Cardiac septum (tissue), 1 donor: ENCODE results near the gene FAM20A. TPM values are rescaled to one million over a fixed set of nuclear protein-coding genes. Genes with fewer than 3 reads are reported as not detected.
"Not testable (repeated sequence)": the region's sequence is repeated elsewhere in the genome, so short reads cannot be mapped to it uniquely, and the experiment has no call there.

Experiments used
- DNase-seq: peaks from one replicate; pipeline ENCODE4 v3.0.0-alpha.2; 2020; ENCODE audit warnings: low spot score
- intact Hi-C: fragments of 100-400 bp; cut with DNase I; formaldehyde crosslinking; loops from one replicate; pipeline ENCODE4 v1.14.0; 2022
- total RNA-seq: library from RNA; stranded (reverse); fragmentation: NEBNext Ultra II Directional; extraction: Animal tissue kit (Norgen Biotek cat#: 25700); gene quantifications from one replicate; pipeline ENCODE4 v1.2.1, GENCODE V29; 2021
- donor health status: DM: no; HTN: no; CAD: no.

Gene FAM20A
- total RNA-seq, 1 donor from 2014 or later = 14.7 TPM

DNA sequence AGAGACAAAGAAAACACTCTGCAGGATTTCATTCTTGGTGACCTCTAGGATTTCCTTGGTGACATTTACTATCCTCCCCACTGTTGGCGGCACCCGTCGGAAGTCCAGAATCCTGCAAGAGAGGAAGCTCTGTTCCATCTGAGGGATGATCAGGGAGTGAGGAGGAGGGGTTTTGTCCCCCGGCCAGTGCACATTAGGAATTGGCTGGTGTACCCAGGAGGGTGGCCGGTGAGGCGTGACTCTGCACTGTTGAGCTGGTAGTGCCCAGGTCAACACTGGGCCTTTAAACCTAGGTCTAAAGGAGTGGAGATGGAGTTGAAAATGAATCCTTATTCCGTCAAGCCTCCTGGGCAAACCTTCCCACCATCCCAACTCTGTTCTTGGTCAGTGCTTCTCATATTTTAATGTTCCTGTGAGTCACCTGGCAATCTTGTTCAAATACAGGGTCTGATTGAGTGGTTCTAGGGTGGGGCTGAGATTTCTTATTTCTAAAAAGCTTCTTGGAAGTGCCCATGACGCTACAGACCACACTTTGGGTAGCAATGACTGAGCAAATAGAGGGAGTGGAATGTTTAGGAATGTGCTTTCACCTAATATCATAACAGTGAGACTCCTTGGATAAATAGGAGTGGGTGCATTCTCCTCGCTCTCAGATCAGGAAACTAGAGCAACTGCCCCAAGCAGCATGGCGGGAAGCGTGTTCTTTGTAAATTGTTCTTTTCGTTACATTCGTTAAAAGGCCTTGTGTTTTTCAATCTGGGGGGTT is 58.3 kb downstream of the FAM20A start:
- no peak for DNase-seq
- intact Hi-C loops = no loop called here

DNA sequence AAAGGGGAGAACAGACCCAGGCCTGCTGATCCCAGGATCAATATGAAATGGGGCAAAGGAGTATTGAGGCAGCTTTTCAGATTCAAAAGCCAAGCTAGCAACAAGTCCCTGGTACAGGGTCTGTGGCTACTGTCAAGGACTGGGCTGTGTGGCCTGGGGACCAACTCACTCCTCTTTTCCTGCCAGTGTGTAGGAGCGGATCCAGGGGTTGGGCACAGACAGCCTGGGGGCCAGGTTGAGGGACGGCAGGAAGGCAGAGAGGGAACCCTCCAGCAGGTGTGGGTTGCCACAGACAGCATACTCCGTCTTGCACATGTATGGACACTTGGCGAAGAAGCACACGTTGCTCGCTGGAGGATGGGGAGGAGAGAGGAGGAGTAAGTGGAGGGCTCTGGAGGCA is 59.4 kb downstream of the FAM20A start:
- no peak for DNase-seq
- intact Hi-C loops = no loop called here

DNA sequence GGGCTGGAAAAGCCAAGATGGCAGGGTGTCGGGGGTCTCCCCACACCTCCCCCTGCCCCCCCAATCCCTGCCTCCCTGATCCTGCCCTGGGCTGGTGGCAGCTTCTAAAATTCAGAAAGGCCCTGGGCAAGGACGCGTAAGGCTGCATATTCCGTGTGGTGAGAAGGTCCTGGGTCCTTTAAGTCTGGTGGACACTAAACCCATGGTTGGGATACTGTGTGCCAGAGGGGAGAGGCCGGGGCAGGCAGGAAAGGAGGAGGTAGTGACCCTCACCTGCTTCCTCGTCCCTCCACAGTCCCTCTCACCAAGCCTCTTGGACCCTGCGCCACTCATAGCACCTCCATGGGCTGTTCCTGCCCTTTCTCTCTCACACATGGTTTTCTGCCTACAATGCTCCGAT is 60.2 kb downstream of the FAM20A start:
- no peak for DNase-seq

DNA sequence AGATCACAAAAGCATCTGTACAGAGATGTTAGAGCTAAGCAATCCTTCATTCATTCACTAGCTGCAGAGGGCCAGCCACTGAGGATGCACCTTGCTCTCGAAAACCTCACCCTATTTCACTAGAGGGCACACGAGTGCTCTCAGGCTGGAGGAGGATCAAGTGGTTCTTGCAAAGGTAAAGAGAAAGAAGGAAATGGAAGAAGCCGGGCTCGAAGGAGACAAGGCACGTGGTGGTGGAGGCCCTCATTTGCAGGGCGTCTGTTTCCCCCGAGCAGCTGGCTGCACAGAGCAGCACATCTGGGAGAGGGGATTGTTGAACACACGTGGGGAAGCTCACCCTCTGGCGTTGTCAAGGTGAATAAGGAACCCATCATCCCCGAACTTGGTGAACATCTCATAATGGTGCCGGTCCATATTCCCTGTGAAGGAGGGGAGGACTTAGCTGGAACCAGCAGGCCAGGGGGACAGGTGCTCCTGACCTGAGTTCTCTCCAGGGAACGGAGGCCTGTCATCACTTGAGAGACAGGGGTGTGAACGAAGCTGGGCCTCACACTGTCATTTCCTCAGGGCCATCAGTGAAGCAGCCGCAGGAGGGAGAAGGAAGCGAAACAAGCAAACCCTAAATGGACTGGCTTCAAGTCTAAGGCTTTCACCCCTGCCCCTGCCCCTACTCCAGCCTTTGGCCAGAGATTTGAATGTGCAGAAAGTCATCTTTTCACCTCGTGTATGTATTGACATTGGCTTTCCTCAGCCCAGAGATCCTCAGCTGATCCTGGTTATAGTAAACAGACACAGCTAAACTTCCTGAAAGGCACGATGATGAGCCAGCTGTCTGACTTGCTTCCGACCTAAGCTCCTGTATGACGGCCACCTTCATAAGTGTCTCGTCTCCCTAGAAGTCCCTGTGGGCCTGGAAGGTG is 61.4 kb downstream of the FAM20A start:
- DNase-seq = no peak
- intact Hi-C loops = loop anchor here (5.0 to 10.0 kb wide), 2 partner anchors 62 to 225 kb away; partner anchors contain the start of gene FAM20A

More for the DNA sequence above, 60.2 kb downstream of the FAM20A start:
- intact Hi-C loops = no loop called here

DNA sequence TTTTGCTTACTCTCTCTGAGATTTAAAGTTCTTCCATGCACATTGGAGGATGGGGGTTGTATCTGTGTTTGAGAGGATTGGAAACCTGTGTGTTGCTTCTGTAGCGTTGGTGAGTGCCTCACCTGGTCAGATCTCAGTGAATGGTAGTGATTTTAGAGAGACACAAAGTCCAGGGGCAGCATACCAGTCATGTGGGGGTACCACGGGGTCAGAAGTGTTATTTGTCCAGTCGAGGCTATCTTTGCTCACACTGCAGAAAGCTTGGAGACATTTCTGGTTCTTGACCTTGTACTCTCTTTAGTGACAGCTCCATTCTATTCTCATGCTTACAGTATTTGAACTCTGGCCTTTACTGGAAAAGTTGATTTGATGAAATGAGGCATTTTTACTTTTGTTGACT is 65.2 kb downstream of the FAM20A start:
- DNase-seq = no peak
- intact Hi-C loops = loop anchor here (5.0 to 10.0 kb wide), 2 partner anchors 66 to 229 kb away; partner anchors contain the start of gene FAM20A

DNA sequence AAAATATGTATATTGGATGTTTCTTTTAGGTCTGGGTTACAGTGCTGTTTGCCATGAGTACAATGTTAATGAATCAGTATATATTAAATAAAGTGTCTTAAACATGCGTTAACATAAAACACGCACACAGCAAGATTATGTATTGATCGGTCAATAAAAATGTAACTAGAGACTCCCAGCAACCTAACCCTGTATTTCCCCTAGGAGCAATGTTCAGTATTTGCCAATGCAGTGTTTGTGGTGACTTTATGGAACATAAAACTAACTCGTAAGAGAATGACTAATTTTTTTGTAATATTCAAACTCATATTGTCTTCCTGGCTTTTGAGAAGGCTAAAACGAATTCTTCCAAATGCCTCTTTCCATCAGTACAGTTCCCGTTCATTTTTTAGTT is 66.5 kb downstream of the FAM20A start:
- DNase-seq = no peak
- intact Hi-C loops = loop anchor here (5.0 to 10.0 kb wide), 2 partner anchors 68 to 230 kb away; partner anchors contain the start of gene FAM20A

DNA sequence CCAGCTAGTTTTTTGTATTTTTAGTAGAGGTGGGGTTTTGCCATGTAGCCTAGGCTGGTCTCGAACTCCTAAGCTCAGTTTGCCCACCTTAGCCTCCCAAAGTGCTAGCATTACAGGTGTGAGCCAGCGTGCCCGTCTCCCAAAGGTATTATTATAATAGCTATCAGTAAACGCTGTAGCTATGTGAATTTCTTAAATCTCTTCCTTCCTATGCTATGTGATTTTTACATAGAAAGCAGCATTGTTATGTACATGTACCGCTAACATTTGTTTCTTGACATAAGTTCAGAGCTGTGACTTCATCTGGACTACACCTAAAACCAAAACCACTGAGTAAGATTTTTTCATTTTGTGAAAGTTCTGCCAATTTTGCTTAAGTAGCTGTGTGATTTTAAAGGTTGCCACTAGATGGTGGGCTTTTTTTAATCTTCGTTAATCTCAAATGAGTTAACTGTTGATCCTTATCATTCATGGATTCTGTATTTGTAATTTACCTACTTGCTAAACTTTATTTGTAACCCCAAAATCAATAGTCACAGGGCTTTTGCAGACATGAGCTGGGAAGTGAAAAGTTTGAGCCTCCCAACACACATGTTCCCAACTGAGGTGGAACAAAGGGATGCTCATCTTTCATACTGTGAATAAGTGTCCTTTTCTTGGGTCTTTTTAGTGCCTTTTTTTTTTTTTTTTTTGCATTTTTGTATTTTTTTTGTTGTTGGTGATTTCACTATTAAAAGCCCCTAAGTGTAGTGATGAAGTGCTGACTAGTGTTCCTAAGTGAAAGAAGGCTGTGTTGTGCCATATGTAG is 67.1 kb downstream of the FAM20A start:
- intact Hi-C loops = loop anchor here (10.0 kb wide), 1 partner anchor 231 kb away; no protein-coding TSS in a partner anchor
- DNase-seq = no peak

DNA sequence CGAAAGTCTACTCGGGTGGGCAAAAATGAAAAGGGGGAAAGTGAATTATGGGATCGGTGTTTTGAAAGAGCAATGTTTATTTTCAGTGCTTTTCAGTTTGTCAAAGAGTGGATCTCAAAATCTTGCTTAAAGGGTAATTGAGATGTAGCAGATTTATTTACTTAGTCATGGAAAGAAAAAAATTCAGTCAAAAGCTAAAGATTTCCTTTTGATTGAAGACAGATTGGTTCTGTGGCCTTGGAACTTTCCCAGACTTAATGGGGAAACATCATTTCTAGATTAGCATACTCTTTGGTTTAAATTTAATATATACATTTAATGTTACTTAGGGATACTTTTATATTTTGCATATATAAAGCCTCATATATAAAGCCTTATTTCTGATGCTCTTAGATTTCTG is 68.3 kb downstream of the FAM20A start:
- DNase-seq = no peak
- intact Hi-C loops = loop anchor here (10.0 kb wide), 1 partner anchor 232 kb away; no protein-coding TSS in a partner anchor

DNA sequence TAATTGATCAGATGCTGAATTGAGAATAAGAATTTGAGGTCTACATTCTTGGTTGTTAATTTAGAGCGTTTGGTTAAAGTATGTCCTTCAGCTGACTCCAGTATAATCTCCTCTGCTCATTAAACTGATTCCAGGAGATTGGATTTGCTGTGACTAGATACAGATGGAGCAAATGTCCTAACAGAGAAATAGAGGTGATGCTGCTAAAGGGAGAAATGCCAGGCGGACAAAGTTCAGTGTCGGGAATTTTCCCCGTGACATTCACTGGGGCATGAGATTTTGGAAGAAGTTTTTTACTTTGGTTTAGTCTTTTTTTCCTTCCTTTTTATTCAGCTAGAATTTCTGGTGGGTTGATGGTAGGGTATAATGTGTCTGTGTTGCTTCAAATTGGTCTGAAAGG is 69.9 kb downstream of the FAM20A start:
- no peak for DNase-seq
- intact Hi-C loops = loop anchor here (10.0 kb wide), 1 partner anchor 234 kb away; no protein-coding TSS in a partner anchor

DNA sequence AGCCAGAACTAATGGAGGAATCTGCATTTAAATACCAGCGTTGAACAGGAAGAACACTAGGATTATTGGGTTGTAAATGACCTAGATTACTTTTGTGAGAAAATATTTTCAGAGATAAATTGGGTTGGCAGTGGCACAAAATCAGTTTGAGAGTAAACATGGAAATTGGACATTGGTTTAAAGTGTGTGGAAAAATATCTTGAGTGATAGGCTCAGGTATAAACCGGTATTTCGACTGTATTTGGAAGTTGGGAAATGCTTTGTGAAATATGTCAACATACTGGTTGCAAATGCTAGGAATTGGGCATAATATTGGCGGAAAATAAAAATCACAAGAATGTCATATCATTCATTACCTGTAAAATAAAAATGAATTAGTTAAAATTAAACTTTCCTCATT is 73.9 kb downstream of the FAM20A start:
- intact Hi-C loops = no loop called here
- DNase-seq = no peak

DNA sequence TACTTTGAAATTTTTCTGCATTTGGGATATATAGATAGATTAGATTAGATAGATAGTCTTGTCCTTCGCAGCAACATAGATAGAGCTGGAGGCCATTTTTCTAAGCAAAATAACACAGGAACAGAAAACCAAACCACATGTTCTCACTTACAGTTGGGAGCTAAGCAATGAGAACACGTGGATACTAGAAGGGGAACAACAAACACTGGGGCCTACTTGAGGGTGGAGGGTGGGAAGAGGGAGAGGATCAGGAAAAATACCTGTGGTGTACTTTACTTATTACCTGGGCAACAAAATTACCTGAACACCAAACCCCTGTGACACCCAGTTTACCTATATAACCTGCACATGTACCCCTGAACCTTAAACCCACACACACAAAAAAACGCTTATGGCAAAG is 74.6 kb downstream of the FAM20A start:
- no peak for DNase-seq
- intact Hi-C loops = no loop called here

DNA sequence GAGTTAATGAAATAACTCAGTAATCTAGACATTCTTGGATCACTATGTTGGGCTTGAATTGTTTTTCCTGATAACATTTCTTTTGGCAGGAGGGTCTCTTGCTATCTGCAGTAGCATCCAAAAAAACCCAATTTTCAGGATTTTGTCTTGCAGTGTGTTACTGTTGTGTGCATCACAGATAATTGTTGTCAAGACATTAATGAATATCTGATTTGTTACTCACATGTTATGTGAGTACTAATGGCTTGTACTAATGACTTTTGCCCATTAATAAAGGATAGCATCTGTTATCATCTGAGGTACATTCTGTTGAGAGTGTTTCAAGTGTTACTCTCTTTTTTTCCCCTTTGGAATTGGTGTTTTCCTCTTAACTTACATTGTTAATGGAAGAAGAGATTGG is 78.9 kb downstream of the FAM20A start:
- intact Hi-C loops = no loop called here
- DNase-seq = no peak

DNA sequence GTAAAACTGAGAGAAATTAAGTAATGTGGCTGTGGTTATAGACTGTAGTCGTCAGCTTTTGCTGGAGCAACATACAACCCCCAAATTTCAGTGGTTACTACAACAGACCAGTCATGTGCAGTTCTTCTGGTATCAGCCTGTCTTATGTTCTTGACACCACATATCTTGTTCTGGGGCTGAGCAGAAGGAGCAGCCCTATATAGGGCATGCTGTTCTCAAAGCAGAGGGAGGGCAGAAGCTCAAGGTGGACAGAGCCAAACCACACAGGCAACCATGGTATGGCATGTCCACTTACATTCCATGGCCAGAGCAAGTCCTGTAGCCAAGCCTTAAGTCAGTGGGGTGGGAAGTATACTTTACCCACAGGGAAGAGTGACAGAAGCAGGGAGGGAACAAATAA is 81.3 kb downstream of the FAM20A start:
- DNase-seq = no peak
- intact Hi-C loops = no loop called here

DNA sequence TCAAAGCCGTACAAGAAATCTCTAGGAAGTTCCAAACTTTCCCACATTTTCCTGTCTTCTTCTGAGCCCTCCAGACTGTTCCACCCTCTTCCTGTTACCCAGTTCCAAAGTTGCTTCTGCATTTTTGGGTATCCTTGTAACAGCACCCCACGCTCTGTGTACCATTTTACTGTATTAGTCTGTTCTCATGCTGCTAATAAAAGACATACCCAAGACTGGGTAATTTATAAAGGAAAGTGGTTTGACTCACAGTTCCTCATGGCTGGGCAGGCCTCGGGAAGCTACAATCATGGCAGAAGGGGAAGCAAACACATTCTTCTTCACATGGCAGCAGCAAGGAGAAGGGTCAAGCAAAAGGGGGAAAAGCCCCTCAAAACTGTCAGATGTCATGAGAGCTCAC is 82.1 kb downstream of the FAM20A start:
- intact Hi-C loops, DNase-seq: not testable (repeated sequence)

DNA sequence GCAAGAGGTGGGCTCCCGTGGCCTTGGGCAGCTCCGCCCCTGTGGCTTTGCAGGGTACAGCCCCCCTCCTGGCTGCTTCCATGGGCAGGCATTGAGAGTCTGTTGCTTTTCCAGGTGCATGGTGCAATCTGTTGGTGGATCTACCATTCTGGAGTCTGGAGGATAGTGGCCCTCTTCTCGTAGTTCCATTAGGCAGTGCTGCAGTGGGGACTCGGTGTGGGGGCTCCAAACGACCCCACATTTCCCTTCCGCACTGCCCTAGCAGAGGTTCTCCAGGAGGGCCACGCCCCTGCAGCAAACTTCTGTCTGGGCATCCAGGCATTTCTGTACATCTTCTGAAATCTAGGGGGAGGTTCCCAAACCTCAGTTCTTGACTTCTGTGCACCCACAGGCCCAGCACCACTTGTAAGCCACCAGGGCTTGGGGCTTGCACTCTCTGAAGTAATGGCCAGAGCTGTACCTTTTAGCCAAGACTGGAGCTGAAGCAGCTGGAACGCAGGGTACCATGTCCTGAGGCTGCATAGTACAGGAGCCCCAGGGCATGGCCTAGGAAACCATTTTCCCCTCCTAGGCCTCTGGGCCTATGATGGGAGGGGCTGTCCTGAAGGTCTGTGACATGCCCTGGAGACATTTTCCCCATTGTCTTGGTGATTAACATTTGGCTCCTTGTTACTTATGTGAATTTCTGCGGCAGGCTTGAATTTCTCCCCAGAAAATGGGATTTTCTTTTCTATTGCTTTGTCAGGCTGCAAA is 82.9 kb downstream of the FAM20A start:
- intact Hi-C loops = no loop called here
- DNase-seq = no peak

DNA sequence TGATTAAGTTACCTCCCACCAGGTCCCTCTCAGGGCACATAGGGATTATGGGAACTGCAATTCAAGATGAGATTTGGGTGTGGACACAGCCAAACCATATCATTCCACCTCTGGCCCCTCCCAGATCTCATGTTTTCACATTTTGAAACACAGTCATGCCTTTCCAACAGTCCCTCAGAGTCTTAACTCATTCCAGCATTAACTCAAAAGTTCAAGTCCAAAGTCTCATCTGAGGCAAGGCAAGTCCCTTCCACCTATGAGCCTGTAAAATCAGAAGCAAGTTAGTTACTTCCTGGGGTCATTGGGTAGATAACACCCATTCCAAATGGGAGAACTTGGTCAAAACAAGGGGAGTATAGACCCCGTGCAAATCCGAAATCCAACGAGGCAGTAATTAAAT is 83.6 kb downstream of the FAM20A start:
- DNase-seq, intact Hi-C loops: not testable (repeated sequence)

DNA sequence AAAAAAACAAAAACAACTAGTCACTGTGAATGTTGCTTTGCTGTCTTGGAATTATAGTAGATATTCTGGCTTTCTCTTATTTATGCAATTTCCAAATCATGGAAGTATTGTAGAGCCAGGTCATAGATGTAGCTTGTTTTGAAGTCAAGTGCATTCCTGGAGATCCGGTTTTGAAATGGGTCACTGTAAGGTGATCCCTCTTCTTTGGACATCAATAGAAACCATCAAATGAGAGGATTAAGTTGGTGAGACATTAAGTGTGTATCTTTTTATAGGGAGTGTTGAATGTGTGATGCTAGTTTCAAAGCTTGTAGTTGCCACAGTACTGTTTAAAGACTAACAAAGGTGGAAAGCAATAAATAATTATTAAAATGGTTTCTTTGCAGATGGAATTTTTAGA is 84.4 kb downstream of the FAM20A start:
- intact Hi-C loops = no loop called here
- no peak for DNase-seq

DNA sequence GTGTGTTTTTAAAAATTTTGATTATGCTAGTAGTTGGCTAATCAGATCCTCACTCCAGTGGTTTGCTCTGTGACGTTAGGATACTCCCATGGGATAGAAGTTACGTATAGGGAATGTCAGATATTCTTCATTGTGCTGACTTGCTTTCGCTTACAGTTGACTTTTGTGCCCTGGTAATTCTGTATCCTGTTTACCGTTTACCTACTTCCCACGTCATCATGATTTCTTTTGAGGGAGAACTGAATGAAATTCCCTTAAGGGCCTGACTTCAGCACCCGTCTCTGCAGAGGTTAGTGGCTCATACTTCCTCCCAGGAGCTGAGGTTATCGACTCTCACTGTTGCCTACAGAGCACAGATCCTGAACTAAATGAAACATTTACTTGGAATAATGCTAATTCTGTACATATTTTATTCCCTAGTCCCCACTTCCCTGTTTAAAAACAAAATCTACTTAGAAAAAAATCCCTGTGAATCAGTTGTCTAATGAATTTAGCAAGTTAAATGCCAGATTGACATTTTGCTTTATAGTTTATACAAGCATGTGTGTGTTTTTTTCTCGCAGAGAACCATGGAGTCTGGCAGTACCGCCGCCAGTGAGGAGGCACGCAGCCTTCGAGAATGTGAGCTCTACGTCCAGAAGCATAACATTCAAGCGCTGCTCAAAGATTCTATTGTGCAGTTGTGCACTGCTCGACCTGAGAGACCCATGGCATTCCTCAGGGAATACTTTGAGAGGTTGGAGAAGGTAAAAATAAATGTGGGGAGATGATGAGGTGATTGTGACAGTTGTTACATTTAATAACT is 86.1 kb downstream of the FAM20A start:
- intact Hi-C loops = loop anchor here (5.0 kb wide), 1 partner anchor 87 kb away; the partner anchor contains the start of gene FAM20A
- no peak for DNase-seq
